Esophagus muscularis mucosa (tissue), 4 donors: ENCODE results near the gene GRIN3B. TPM values are rescaled to one million over a fixed set of nuclear protein-coding genes. Genes with fewer than 3 reads are reported as not detected.

Experiments
- DNase-seq: peaks from one replicate; pipeline ENCODE4 v3.0.0-alpha.2; 2017; ENCODE audit errors: extremely low spot score
- H3K27ac ChIP-seq, 4 donors: fragments of 200-600 bp; sonication (generic); replicated peaks in 1 of 4; 1 replicate in 3 of 4; 2 replicates in 1 of 4; pipeline ENCODE4 v1.5.1; 2016 to 2019; ENCODE audit warnings: mild to moderate bottlenecking in 1 of 4
- H3K27me3 ChIP-seq, 4 donors: fragments of 200-600 bp; sonication (generic); one replicate each; pipeline versions ENCODE4 v1.5.1 to v1.6.0; 2016 to 2019
- H3K36me3 ChIP-seq, 4 donors: fragments of 200-600 bp; sonication (generic); one replicate each; pipeline ENCODE4 v1.5.1; 2016 to 2019
- H3K4me1 ChIP-seq, 4 donors: fragments of 200-600 bp; sonication (generic); one replicate each; pipeline ENCODE4 v1.5.1; 2016 to 2019
- H3K4me3 ChIP-seq, 4 donors: fragments of 200-600 bp; sonication (generic); 1 replicate in 2 of 4; 2 replicates in 2 of 4; pipeline ENCODE4 v1.5.1; 2016 to 2019; ENCODE audit warnings: mild to moderate bottlenecking in 4 of 4, moderate library complexity in 1 of 4
- H3K9me3 ChIP-seq, 4 donors: fragments of 200-600 bp; sonication (generic); 1 replicate in 3 of 4; 2 replicates in 1 of 4; pipeline ENCODE4 v1.5.1; 2016 to 2019
- CTCF ChIP-seq, 3 experiments: fragments of 200-600 bp in 2 of 3; fragments of 450-650 bp in 1 of 3; sonication (generic) in 2 of 3; IDR thresholded peaks; one replicate each; pipeline ENCODE4 v1.5.1; 2017 to 2019; ENCODE audit warnings: antibody characterized with exemption in 3 of 3, mild to moderate bottlenecking in 2 of 3, moderate library complexity in 1 of 3
- EP300 ChIP-seq: sonication (generic); formaldehyde crosslinking; IDR thresholded peaks from one replicate; pipeline ENCODE4 v1.6.1; 2017; ENCODE audit warnings: antibody characterized with exemption
- POLR2A ChIP-seq: fragments of 450-650 bp; IDR thresholded peaks from one replicate; pipeline ENCODE4 v1.6.1; 2017; ENCODE audit warnings: antibody characterized with exemption, moderate library complexity, mild to moderate bottlenecking, low read depth
- POLR2AphosphoS5 ChIP-seq, 2 donors: sonication (generic); formaldehyde crosslinking; IDR thresholded peaks; one replicate each; pipeline ENCODE4 v1.6.1; 2017; ENCODE audit warnings: antibody characterized with exemption in 2 of 2
- WGBS: methylation state at CpG from one replicate; pipeline ENCODE4 v1.1.5; 2018; 5-methylcytosine and 5-hydroxymethylcytosine counted together
- intact Hi-C: fragments of 100-400 bp; cut with DNase I; formaldehyde crosslinking; loops from one replicate; pipeline ENCODE4 v1.15.1; 2023
- total RNA-seq, 4 donors: library from RNA; depleted of rRNA; stranded (reverse); fragments of >200 nt; gene quantifications; one replicate each; pipeline versions ENCODE4 v1.1.0 to v1.2.1, GENCODE V29; 2016

The GRIN3B gene
- total RNA-seq, 4 donors from 2014 or later: 0.13 to 0.17 TPM; not detected in 2

- H3K36me3 ChIP-seq: peaks cover 11 to 52% (median 42%) of the 10 kb centered on the region in 4 donors
- H3K4me1 ChIP-seq: no peaks in the 10 kb centered on the region
- 91% methylated on average over 11 of the region's 11 CpGs for WGBS
- TF ChIP-seq EP300 (no peak), POLR2A (no peak), CTCF (IDR thresholded peaks at IDR 0.05) (no peak)
- intact Hi-C loops: no loop called here
- H3K9me3 ChIP-seq: no peaks in the 10 kb centered on the region
- no peak overlapping the region for H3K4me3 ChIP-seq
- no peak for DNase-seq
- H3K27me3 ChIP-seq: no peaks in the 10 kb centered on the region
- no peak overlapping the region for H3K27ac ChIP-seq
These were observed 36.7 kb upstream of the GRIN3B start for GRCh38 chr19:963486-963951.

GRCh38 chr19:964116-964520 is 36.1 kb upstream of the GRIN3B start:
- Histone ChIP-seq H3K27me3 (no peaks in the 10 kb centered on the region), H3K27ac (no peak overlapping the region), H3K36me3 (peaks cover 17 to 58% (median 48%) of the 10 kb centered on the region in 4 donors), H3K4me3 (no peak overlapping the region), H3K9me3 (no peaks in the 10 kb centered on the region), H3K4me1 (no peaks in the 10 kb centered on the region)
- WGBS: 92% methylated on average over 15 of the region's 16 CpGs
- intact Hi-C loops: no loop called here
- DNase-seq: no peak
- TF ChIP-seq POLR2AphosphoS5 (IDR thresholded peaks at IDR 0.05) (no peak), POLR2A (no peak), CTCF (IDR thresholded peaks at IDR 0.05) (no peak), EP300 (no peak)

GRCh38 chr19:964761-965694 is 35.2 kb upstream of the GRIN3B start:
- Histone ChIP-seq H3K9me3 (no peaks in the 10 kb centered on the region), H3K27ac (no peak overlapping the region), H3K27me3 (no peaks in the 10 kb centered on the region), H3K4me3 (no peak overlapping the region), H3K36me3 (peaks cover 19 to 63% (median 50%) of the 10 kb centered on the region in 4 donors), H3K4me1 (no peaks in the 10 kb centered on the region)
- intact Hi-C loops: no loop called here
- WGBS: 97% methylated on average over 19 of the region's 19 CpGs
- DNase-seq: no peak
- no peak for TF ChIP-seq POLR2AphosphoS5 (IDR thresholded peaks at IDR 0.05)
- TF ChIP-seq CTCF (IDR thresholded peaks at IDR 0.05): no peak
- no peak for TF ChIP-seq POLR2A
- no peak for TF ChIP-seq EP300

GRCh38 chr19:966485-967088 is 33.6 kb upstream of the GRIN3B start:
- WGBS: 90% methylated on average over 17 of the region's 17 CpGs
- Histone ChIP-seq H3K4me3 (no peak overlapping the region), H3K27ac (no peak overlapping the region), H3K9me3 (peaks cover 0 to 11% (median 8%) of the 10 kb centered on the region in 4 donors), H3K27me3 (no peaks in the 10 kb centered on the region), H3K36me3 (peaks cover 31 to 67% (median 59%) of the 10 kb centered on the region in 4 donors), H3K4me1 (no peaks in the 10 kb centered on the region)
- no peak for TF ChIP-seq EP300
- TF ChIP-seq POLR2A: no peak
- TF ChIP-seq POLR2AphosphoS5 (IDR thresholded peaks at IDR 0.05): no peak
- TF ChIP-seq CTCF (IDR thresholded peaks at IDR 0.05): no peak
- no peak for DNase-seq
- intact Hi-C loops: no loop called here
